SK-N-MC (cell line): ENCODE data around the gene OR51B4.

ENCODE experiments used
- EZH2 ChIP-seq: fragments of 200-600 bp; sonication (generic); IDR thresholded peaks from one replicate; pipeline ENCODE4 v1.6.1; 2017; ENCODE audit warnings: antibody characterized with exemption
- FOXP2 ChIP-seq: optimal IDR thresholded peaks from 2 replicates; pipeline ENCODE3; 2011; ENCODE audit warnings: mild to moderate bottlenecking, moderate library complexity; ENCODE audit not compliant: insufficient read depth; ENCODE audit errors: extremely low read length, control extremely low read depth
- POLR2AphosphoS5 ChIP-seq: IDR thresholded peaks from 2 replicates; pipeline ENCODE4 v1.6.1; 2012; ENCODE audit warnings: mild to moderate bottlenecking, low read depth, low read length, borderline replicate concordance

DNA sequence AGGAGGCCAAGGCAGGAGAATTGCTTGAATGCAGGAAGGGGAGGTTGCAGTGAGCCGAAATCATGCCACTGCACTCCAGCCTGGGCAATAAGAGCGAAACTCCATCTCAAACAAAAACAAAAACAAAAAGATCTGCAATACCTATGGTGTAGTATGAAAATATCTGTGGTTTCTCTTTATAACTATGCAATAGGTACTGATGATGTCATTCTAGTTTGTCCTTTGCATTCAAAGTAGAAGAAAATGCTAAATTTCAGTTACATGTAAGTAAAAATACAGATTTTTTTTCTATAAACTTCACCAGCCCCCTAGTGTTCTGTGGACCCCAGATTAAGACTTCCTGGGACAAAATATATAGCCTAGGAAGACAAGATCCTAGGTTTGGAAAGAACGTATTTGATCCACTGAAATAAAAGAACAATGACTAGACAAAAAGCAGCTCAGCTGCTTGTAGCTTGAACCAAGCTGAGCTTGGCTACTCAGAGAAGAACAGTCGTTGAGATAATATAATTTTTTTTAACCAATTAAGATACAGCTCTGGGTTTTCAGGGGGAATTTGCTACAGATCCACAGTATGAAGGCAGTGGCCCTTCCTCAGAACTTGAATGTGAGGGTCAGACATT lies 29.2 kb downstream of the OR51B4 start:
- TF ChIP-seq POLR2AphosphoS5 (no peak), EZH2 (no peak), FOXP2 (no peak)
